Embryonic facial prominence (tissue), 1 donor: Measurements from ENCODE around the gene DHX16.
"Not testable (repeated sequence)": the region's sequence is repeated elsewhere in the genome, so short reads cannot be mapped to it uniquely, and the experiment has no call there.

Experiments used
- DNase-seq: peaks from one replicate; pipeline ENCODE4 v3.0.0-alpha.2; 2016; ENCODE audit errors: extremely low spot score

Gene DHX16

GRCh38 chr6:30672445-30673253 is at the start of gene DHX16:
Gene DHX16, minus strand, starts transcription at chr6:30673006. Its CDS starts 165 bp downstream, at chr6:30672841.
- DNase-seq: peak; percentile 91

DNA sequence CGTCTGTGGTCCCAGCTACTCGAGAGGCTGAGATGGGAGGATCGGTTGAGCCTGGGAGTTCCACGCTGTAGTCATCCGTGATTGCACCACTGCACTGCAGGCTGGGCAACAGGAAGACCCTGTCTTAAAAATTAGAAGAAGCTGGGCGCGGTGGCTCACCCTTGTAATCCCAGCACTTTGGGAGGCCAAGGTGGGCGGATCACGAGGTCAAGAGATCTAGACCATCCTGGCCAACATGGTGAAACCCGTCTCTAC is 49.1 kb upstream of the DHX16 start:
- DNase-seq: not testable (repeated sequence)

- DNase-seq: peak; percentile 87
These were observed 48.6 kb upstream of the DHX16 start for GRCh38 chr6:30721198-30722024.

DNA sequence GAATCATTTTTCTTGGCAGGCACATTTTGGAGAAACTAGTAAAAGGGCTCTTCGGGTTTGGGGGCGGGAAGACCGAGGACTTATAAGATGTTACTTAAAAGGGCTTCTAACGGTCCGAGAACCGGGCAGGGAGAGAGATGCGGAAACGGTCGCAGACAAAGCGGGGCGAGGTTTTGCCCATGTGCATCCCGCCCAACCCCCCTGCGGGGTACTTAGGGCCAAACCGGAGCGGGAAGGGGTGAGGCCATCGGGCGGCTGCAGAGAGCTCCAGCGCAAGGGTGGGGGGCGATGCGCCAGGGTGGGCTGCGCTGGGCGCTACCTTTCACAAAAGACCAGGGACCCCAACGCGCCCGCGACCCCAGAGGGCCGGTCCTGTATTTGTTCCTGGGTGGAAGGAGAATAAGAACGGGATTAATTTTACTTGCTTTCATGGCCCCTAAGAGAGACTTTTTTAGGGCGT is 48.0 kb upstream of the DHX16 start:
- DNase-seq: no peak

DNA sequence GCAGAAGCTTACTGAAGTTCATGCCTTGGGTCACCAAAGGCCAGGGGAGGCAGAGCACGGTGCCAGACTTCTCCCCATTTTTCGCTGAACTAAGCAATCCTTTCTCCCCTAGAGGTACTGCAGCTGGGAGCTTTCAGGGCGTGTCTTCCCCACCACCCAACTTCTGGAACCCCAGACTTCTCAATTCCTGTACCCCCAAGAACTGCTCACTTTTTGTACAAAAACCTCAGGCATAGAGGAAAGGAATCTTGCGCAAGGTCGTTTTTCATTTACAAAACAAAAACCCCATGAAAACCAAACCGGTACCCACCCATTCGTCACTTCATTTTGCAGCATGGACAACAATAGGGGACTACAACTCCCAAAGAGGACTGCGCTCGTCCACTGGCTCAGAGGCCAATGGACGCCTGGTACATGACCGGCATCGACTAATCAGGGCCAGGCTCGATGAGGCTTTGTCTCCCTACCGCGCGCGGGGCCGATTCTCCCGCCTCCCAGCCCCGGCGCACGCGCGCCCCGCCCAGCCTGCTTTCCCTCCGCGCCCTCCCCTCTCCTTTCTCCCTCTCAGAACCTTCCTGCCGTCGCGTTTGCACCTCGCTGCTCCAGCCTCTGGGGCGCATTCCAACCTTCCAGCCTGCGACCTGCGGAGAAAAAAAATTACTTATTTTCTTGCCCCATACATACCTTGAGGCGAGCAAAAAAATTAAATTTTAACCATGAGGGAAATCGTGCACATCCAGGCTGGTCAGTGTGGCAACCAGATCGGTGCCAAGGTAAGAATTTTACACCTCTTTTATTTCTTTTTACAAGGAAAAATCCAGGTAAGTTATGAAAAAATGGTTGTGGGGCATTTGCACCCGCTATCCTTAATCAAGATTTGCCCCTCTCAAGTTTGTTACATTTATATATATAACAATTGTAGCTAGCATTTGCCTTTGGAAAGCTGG is 47.3 kb upstream of the DHX16 start, which contains the start of gene TUBB:
Gene TUBB, plus strand, starts transcription at position 562 of the 947 bp plus-strand sequence. Its CDS starts 155 bp downstream, at position 717.
- DNase-seq: peak; percentile 97

DNA sequence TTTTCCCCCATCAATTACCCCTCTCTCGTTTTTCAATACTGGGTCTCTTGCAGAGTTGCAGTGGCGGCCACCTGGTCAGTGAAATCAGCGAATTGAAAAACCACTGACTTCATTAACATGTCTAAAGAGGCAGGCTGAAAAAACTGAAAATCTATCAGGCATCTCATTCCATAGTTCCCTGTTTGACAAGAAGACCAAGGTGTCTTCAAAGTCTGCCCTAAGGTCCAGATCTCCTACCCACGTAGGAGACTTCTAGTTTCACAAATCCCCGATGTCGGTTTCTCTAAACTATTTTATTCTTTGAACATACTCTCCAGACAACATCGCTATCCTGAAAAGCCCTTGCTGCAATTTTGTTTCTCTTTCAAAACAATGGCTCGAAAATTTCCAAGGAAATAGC is 46.5 kb upstream of the DHX16 start:
- DNase-seq: no peak

GRCh38 chr6:30717845-30718720 is 45.3 kb upstream of the DHX16 start:
- DNase-seq: not testable (repeated sequence)

- DNase-seq: peak; percentile 98
These were observed 44.5 kb upstream of the DHX16 start, which contains the start of gene MDC1 for GRCh38 chr6:30717129-30717844. Gene MDC1, minus strand, starts transcription at chr6:30717281. Its CDS starts 2,106 bp downstream, at chr6:30715175.

DNA sequence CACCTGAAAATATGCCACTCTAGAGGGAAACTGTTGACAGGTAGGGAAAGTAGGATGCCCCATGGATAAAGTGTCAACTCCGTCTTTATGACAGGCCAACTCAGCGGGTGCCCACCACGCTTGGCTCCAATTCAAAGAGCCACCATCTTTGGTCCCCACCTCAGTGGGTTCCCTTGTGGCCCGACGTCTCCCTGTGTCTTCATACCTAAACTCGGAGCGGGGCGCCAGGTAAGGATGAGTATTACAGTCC is 44.0 kb upstream of the DHX16 start:
- no peak for DNase-seq

- DNase-seq: no peak
These were observed 41.5 kb upstream of the DHX16 start for GRCh38 chr6:30714263-30714662.

- DNase-seq: no peak
These were observed 39.7 kb upstream of the DHX16 start for GRCh38 chr6:30712441-30712945.

GRCh38 chr6:30711758-30712380 is 39.1 kb upstream of the DHX16 start:
- DNase-seq: no peak

DNA sequence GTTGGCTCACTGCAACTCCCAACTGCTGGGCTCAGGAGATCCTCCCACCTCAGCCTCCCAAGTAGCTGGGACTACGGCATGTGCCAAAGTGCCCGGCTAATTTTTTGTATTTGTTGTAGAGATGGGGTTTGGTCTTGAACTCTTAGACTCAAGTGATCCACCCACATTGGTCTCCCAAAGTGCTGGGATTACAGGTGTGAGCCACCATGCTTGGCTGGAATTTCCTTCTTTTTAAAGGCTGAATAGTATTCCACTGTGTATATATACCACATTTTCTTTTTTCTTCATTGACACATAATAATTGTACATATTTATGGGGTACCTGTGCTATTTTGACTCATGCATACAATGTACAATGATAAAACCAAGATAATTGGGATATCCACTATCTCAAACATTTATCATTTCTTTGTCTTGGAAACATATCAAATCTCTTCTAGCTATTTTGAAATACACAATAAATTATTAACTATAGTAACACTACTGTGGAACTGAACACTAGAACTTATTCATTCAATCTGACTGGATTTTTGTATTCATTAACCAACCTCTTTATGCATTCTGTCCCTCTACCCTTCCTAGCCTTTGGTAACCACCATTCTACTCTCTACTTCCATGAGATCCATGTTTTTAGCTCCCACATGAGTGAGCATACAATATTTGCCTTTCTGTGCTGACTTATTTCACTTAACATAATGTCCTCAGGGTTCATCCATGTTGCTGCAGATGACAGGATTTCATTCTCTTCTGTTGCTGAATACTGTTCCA is 36.5 kb upstream of the DHX16 start:
- DNase-seq: no peak

- DNase-seq: no peak
These were observed 34.6 kb upstream of the DHX16 start for GRCh38 chr6:30707281-30707850.

DNA sequence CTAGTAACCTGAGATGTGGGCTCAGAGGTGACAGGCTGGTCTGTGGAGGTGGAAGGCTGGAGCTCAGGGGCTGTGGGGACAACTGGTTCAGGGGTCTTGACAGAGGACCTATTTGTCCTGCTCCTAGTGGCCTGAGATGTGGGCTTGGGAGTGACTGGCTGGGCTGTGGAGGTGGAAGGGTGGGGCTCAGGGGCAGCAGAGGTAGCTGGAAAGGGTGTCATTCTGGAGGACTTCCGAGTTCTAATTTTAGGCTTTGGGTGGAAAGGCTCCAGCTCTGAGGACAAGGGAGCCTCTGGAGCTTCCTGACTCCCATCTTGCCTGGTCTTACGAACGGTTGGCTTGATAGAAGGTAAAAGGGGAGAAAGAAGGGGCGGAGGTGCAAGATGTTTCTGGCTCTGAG is 32.8 kb upstream of the DHX16 start:
- no peak for DNase-seq

GRCh38 chr6:30703821-30704220 is 31.0 kb upstream of the DHX16 start:
- no peak for DNase-seq

GRCh38 chr6:30703011-30703410 is 30.2 kb upstream of the DHX16 start:
- no peak for DNase-seq

DNA sequence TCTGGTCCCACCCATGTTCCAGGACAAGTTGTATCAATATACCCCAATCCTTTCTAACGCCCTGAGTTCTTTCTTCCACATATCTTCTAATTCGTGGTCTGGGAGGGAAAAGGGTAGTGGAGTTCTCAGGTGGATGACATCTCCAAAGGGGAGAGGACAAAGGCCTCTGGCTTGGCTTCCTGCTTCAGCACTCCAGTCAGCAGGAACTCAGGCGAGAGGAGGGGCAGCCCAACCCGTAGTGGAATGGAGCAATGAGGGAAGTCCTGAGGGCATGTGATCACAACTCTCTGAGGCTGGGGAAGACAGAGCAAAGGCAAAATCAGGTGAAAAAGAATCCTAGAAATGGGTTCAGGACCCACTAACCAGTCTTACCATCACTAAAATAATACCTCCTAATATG is 27.5 kb upstream of the DHX16 start:
- DNase-seq: no peak

DNA sequence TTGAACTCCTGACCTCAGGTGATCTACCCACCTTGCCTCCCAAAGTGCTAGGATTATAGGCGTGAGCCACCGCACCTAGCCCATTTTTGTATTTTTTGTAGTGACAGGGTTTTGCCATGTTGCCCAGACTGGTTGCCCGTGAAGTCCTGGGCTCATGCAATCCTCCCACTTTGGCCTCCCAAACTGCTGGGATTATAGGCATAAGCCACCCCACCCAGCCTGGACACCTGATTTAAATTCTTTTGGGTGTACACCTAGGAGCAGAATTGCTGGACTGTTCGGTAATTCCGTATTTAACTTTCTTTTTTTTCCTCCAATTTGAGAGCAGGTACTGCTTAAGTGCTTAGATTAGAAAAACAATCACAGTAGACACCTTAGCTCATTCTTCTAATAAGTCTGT is 23.6 kb upstream of the DHX16 start:
- DNase-seq: no peak
